GM12873 (cell line): ENCODE data around the gene TTYH3.

ENCODE experiments used
- TF ChIP-seq, protein P1 (sequence below): IDR thresholded peaks from 2 replicates; pipeline ENCODE4 v1.5.1; 2012; ENCODE audit warnings: low read depth, mild to moderate bottlenecking, moderate library complexity, low read length, control low read depth; ENCODE audit not compliant: insufficient read depth; ENCODE audit errors: missing control alignments

The TTYH3 gene

DNA sequence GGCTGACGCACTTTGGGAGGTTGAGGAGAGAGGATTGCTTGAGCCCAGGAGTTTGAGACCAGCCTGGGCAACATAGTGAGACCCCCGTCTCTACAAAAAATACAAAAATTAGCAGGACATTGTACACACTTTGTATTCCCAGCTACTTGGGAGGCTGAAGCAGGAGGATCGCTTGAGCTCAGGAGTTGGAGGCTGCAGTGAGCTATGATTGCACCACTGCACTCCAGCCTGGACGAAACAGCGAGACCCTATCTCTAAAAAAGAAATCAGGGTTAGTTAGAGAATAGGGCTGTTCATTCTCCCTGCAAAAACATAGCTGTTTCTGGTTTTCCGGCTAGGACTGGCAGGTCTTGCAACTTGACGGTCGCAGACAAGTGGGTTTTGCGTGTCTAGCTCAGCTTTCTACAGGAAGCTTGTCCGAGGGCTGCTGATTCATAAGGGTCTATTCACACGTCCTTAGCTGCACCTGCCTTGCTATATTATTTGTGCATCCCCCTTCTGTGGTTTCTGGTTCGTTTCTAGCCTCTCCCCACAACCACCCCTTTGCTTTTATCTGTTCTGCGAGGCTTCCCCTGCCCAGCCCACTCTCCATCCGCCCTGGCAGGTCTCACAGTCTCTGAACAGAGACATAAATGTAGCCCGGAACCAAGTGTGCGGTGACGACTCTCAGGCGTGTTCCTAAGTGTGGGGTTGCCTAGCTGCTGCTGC lies 66.9 kb downstream of the TTYH3 start:
- TF ChIP-seq, protein P1, sequence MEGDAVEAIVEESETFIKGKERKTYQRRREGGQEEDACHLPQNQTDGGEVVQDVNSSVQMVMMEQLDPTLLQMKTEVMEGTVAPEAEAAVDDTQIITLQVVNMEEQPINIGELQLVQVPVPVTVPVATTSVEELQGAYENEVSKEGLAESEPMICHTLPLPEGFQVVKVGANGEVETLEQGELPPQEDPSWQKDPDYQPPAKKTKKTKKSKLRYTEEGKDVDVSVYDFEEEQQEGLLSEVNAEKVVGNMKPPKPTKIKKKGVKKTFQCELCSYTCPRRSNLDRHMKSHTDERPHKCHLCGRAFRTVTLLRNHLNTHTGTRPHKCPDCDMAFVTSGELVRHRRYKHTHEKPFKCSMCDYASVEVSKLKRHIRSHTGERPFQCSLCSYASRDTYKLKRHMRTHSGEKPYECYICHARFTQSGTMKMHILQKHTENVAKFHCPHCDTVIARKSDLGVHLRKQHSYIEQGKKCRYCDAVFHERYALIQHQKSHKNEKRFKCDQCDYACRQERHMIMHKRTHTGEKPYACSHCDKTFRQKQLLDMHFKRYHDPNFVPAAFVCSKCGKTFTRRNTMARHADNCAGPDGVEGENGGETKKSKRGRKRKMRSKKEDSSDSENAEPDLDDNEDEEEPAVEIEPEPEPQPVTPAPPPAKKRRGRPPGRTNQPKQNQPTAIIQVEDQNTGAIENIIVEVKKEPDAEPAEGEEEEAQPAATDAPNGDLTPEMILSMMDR, result no peak

DNA sequence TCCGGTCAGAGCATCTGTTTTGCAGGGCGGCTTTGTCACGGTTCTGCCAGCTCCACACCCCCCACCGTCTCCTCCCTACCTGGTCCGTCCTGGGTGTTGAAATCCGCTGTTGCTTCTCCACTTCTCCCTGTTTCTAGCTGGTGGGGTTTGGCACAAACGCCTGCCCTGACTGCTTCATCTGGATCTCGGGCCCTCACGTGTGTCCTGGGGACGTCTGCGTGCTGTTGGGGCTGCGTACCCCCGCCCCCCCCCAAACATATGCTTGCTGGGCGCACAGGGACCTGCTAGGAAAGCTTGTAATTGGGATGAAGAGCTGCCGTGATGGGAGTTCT lies 67.5 kb downstream of the TTYH3 start:
- TF ChIP-seq, protein P1, result no peak

DNA sequence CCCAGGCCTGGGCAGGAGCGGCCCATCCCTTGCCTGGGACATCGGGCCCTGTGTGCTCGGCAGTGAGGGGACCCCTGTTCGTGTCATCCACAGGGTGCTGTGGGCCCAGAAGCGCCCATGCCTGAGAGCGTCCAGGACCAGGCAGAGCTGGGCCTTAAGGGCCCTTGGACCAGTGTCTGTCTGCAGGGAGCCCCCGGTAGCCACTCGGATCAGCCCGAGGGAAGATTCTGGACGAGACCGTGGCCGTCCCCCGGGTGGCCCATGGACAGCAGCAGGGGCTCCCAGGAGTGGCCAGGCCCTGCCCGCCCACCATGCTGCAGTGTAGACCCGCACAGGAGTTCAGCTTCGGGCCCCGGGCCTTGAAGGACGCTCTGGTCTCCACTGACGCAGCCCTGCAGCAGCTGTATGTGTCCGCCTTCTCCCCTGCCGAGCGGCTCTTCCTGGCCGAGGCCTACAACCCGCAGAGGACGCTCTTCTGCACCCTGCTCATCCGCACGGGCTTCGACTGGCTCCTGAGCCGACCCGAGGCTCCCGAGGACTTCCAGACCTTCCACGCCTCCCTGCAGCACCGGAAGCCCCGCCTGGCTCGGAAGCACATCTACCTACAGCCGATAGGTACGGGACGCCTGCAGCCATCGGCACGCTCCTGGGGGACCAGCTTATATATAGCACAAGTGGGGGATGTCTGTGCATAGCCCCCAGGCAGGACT lies 68.5 kb downstream of the TTYH3 start:
- TF ChIP-seq, protein P1, result no peak

DNA sequence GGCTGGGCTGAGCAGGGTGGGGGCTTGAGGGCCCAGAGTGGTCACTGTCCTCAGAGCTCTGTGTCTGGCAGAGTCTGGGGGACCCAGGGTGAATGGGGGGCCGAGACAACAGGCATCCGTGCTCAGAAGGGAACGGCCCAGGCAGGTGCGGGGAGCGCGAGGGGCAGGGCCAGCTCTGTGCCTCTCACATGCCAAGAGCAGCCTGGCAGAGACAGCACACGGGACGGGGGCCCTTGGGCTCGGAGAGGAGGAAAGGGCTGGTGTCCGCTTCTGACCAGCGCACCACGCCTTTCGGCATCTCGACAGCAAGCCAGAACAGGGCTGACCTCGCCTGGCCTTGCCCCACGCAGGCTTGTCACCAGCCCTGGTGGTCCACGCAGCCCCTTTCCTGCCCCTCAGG lies 69.6 kb downstream of the TTYH3 start:
- TF ChIP-seq, protein P1, result no peak

DNA sequence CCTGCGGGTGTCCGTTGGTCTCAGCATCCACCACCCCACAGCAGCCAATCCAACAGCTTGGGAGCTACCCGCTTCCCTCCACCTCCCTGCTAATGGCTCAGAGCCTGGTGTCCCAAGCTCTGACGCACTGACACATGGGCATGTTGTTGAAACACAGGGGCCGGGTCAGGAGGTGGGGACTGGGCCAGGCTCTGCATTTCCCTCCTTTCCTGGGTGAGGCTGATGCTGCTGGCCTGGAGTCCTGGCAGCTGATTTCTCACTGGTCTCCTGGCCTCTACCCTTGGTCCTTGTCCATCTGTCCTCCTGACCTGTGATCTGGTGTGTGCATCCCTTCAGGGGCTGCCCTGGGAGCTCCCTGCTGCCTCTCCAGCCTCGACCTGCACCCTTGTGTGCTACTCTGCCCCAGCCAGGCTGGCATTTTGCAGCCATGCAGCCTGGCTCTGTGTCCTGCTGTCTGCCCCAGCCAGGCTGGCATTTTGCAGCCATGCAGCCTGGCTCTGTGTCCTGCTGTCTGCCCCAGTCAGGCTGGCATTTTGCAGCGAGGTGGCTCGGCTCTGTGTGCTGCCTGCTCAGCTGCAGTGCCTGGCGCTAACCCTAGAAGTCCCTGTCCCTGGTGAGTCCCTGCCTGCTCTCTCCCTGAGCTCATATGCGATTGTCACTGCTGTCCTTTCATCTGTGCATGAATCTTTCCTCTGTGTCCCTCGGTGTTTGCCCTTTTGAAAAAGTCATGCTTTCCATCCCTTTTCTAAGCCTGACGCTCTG lies 70.2 kb downstream of the TTYH3 start:
- TF ChIP-seq, protein P1, result no peak

DNA sequence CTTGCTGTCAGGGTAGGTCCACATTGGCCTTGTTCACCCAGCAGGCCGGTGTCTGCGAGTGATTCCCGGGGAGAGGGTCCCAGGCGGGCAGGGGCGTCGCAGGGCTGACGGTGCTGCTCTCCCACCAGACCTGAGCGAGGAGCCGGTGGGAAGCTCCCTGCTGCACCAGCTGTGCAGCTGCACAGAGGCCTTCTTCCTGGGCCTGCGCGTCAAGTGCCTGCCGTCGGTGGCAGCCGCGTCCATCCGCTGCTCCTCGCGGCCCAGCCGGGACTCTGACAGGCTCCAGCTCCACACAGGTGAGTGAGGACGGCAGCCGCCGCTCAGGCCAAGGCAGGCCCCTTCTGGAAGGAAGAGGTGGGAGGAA lies 70.8 kb downstream of the TTYH3 start:
- TF ChIP-seq, protein P1, result no peak
